Medulla oblongata (tissue), 1 donor: ENCODE measurements around the gene RNF144B.
"Not testable (repeated sequence)": the region's sequence is repeated elsewhere in the genome, so short reads cannot be mapped to it uniquely, and the experiment has no call there.

Experiments used
- DNase-seq: peaks from one replicate; pipeline ENCODE4 v3.0.0-alpha.2; 2015; ENCODE audit errors: extremely low spot score

Gene RNF144B

GRCh38 chr6:18387061-18387721, at the start of gene RNF144B:
RNF144B (plus strand) TSS chr6:18387350; CDS start chr6:18399535, 12,185 bp downstream.
- peak; percentile 78 for DNase-seq

- DNase-seq: no peak
Measured at GRCh38 chr6:18339599-18339998, 47.6 kb upstream of the RNF144B start.

GRCh38 chr6:18340781-18341551, 46.2 kb upstream of the RNF144B start:
- no peak for DNase-seq

- no peak for DNase-seq
Measured at GRCh38 chr6:18342223-18342622, 44.9 kb upstream of the RNF144B start.

- DNase-seq: no peak
Measured at GRCh38 chr6:18343741-18344140, 43.4 kb upstream of the RNF144B start.

- no peak for DNase-seq
Measured at GRCh38 chr6:18347021-18347577, 40.1 kb upstream of the RNF144B start.

GRCh38 chr6:18347866-18348265, 39.3 kb upstream of the RNF144B start:
- no peak for DNase-seq

- DNase-seq: no peak
Measured at GRCh38 chr6:18349386-18349785, 37.8 kb upstream of the RNF144B start.

- DNase-seq: no peak
Measured at GRCh38 chr6:18350271-18350670, 36.9 kb upstream of the RNF144B start.

- peak; percentile 62 for DNase-seq
Measured at GRCh38 chr6:18350712-18351111, 36.4 kb upstream of the RNF144B start.

- no peak for DNase-seq
Measured at GRCh38 chr6:18352001-18352400, 35.1 kb upstream of the RNF144B start.

GRCh38 chr6:18352842-18353241, 34.3 kb upstream of the RNF144B start:
- no peak for DNase-seq

- no peak for DNase-seq
Measured at GRCh38 chr6:18353251-18353650, 33.9 kb upstream of the RNF144B start.

- not testable (repeated sequence) for DNase-seq
Measured at GRCh38 chr6:18357546-18357945, 29.6 kb upstream of the RNF144B start.

- peak; percentile 58 for DNase-seq
Measured at GRCh38 chr6:18359237-18359885, 27.8 kb upstream of the RNF144B start.

- DNase-seq: no peak
Measured at GRCh38 chr6:18360188-18360587, 27.0 kb upstream of the RNF144B start.

GRCh38 chr6:18362058-18362561, 25.0 kb upstream of the RNF144B start:
- no peak for DNase-seq

- DNase-seq: no peak
Measured at GRCh38 chr6:18363746-18364145, 23.4 kb upstream of the RNF144B start.

- not testable (repeated sequence) for DNase-seq
Measured at GRCh38 chr6:18364561-18364960, 22.6 kb upstream of the RNF144B start.

- no peak for DNase-seq
Measured at GRCh38 chr6:18367371-18367770, 19.8 kb upstream of the RNF144B start.

GRCh38 chr6:18368277-18369105, 18.7 kb upstream of the RNF144B start:
- no peak for DNase-seq
